ENCODE data around the gene C20orf96.
"Not testable (repeated sequence)": the region's sequence is repeated elsewhere in the genome, so short reads cannot be mapped to it uniquely, and the experiment has no call there.

The C20orf96 gene

GRCh38 chr20:278181-278580, 12.4 kb downstream of the C20orf96 start:
- no peak for FAIRE-seq

GRCh38 chr20:277496-277781, 13.1 kb downstream of the C20orf96 start:
- no peak for FAIRE-seq

GRCh38 chr20:276620-277495, 13.7 kb downstream of the C20orf96 start:
- FAIRE-seq: no peak

GRCh38 chr20:275791-276190, 14.8 kb downstream of the C20orf96 start:
- FAIRE-seq: no peak

GRCh38 chr20:273884-274283, 16.7 kb downstream of the C20orf96 start:
- no peak for FAIRE-seq

- FAIRE-seq: no peak
Observed at GRCh38 chr20:272718-273117, 17.8 kb downstream of the C20orf96 start.

GRCh38 chr20:271528-271927, 19.0 kb downstream of the C20orf96 start:
- FAIRE-seq: no peak

GRCh38 chr20:271069-271468, 19.5 kb downstream of the C20orf96 start:
- FAIRE-seq: no peak

GRCh38 chr20:270517-270916, 20.0 kb downstream of the C20orf96 start:
- no peak for FAIRE-seq

- no peak for FAIRE-seq
Observed at GRCh38 chr20:266596-267562, 23.7 kb downstream of the C20orf96 start.

GRCh38 chr20:263701-264100, 26.8 kb downstream of the C20orf96 start:
- no peak for FAIRE-seq

- no peak for FAIRE-seq
Observed at GRCh38 chr20:259981-260380, 30.6 kb downstream of the C20orf96 start.

GRCh38 chr20:258963-259362, 31.6 kb downstream of the C20orf96 start:
- FAIRE-seq: no peak

GRCh38 chr20:258269-258858, 32.2 kb downstream of the C20orf96 start:
- FAIRE-seq: no peak

GRCh38 chr20:257419-257818, 33.1 kb downstream of the C20orf96 start, which contains the start of gene DEFB132:
Gene DEFB132 (plus strand): TSS chr20:257724. CDS start chr20:257779, 55 bp downstream.
- FAIRE-seq: no peak

GRCh38 chr20:253447-253846, 37.1 kb downstream of the C20orf96 start:
- FAIRE-seq: not testable (repeated sequence)

- FAIRE-seq: no peak
Observed at GRCh38 chr20:252801-253200, 37.7 kb downstream of the C20orf96 start.

- FAIRE-seq: no peak
Observed at GRCh38 chr20:251354-251753, 39.2 kb downstream of the C20orf96 start.

- no peak for FAIRE-seq
Observed at GRCh38 chr20:242905-243304, 47.6 kb downstream of the C20orf96 start.

GRCh38 chr20:237929-238328, 52.6 kb downstream of the C20orf96 start:
- FAIRE-seq: no peak

GRCh38 chr20:237489-237888, 53.1 kb downstream of the C20orf96 start:
- FAIRE-seq: no peak

- no peak for FAIRE-seq
Observed at GRCh38 chr20:235891-236290, 54.7 kb downstream of the C20orf96 start.

- FAIRE-seq: no peak
Observed at GRCh38 chr20:227439-228105, 63.0 kb downstream of the C20orf96 start.
